DMS53 treated with DMSO at 0.1 percent for 48 hours (cell line): ENCODE data around the gene IL20RA.
"Not testable (repeated sequence)": the region's sequence is repeated elsewhere in the genome, so short reads cannot be mapped to it uniquely, and the experiment has no call there.

Experiments used
- DNase-seq: peaks from one replicate; lab custom pipeline; 2025; ENCODE audit not compliant: unreplicated experiment; lab: John Stamatoyannopoulos, UW

Gene IL20RA

DNA sequence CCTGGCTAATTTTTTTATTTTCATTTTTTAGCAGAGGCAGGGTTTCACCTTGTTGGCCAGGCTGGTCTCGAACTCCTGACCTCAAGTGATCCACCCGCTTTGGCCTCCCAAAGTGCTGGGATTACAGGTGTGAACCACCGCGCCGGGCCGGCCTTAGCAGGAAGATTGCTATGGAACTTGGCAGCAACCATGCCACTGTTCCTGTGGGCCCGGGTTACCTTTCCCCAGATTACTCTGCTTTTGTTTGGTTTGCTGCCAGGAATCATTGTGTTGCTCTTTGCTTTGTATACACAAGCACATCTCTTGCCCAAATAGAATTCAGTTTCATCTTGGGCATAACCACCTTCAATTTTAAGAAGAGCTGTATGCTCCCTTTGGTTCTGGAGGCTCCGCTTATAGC, 71.0 kb downstream of the IL20RA start:
- not testable (repeated sequence) for DNase-seq

DNA sequence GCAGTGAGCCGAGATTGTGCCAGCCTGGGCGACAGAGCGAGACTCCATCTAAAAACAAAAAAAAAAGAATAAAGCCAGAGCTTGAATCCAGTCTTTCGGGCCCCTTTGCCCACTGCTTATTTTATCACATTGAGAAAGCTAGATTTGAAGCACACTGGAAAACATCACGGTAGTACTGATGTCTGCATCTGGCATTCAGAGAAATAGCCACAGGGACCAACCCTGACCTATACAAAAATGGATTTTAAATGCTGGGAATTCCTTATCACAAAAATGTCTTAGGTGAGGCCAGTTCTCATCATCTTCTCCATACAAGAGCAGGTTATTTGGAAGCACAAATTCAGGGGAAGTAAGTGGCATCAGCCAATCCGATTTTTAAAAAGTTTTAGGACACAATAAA, 73.2 kb downstream of the IL20RA start:
- DNase-seq = no peak

DNA sequence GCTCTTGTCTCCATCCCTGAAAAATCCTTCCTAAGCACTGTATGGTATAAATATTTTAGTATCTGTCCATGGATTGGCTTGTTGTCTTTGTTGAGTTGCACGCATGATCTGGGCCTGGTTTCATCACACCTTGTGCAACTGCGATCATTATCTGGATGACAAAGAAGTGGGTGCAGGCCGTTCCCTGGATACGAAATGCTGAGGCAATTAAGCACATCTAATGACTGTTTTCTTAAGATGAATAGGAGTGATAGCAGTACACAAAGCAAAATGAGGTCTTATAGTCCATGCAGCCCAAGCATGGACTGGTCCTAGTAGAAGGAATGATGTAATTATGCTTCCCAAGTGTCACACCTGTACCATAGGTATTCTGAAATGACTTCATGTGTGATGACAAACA, 74.8 kb downstream of the IL20RA start:
- DNase-seq = no peak

DNA sequence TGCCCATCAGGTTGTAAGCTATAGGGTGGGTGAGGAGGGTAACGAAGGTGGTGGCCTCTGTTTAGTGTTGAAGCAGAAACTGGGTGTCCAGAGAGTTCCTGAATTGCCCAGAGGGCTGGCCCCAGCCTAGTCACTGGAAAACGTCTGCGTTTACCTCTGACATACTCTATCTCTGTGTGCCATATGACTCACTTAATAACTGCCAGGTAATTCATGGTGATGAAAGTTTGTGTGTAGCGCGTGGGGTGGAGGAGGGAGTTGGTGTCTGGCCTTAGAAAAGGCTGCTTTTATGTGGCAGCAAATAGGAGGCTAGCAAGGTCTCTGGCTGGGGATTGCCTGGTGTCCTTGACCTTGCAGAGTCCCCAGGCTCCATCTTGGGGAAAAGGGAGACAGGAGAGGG, 75.3 kb downstream of the IL20RA start:
- no peak for DNase-seq

- no peak for DNase-seq
These were observed 75.9 kb downstream of the IL20RA start for GRCh38 chr6:136968837-136969236.

DNA sequence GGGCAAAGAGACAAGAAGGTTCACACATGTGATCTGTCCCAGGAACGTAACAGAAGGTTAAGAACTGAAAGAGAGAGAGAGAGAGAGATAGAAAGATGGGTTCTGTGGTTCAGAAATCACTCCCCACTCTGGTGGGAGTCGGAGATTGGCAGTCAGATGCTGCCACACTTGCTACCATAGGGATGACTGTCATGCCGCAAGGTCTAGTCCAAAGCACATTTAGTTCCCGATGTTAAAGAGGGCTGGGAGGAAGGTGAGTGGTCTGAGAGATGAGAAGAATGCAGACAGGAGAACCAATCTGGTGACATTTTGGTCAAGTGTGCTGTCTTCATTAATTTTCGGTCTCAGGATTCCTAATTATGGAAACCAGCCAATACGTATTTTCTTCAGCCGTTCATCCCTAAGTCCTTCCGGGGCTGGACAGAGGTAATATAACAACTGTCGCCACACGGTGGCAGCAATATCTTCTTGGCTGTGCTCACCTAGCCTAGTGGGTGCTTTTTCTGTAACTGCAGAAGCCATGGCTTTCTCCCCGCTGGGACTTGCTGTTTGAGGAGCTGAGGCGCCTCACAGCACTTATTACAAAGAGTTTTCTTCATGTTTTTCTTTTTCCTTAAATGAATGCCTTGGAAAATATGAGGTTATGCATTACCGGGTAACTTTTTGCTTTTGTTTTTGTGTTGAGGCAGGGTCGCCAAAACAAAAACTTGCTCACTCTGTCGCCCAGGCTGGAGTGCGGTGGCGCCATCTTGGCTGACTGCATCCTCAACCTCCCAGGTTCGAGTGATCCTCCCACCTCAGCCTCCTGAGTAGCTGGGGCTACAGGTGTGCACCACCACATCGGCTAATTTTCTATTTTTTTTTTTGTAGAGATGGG, 76.7 kb downstream of the IL20RA start:
- peak; percentile 51 for DNase-seq

DNA sequence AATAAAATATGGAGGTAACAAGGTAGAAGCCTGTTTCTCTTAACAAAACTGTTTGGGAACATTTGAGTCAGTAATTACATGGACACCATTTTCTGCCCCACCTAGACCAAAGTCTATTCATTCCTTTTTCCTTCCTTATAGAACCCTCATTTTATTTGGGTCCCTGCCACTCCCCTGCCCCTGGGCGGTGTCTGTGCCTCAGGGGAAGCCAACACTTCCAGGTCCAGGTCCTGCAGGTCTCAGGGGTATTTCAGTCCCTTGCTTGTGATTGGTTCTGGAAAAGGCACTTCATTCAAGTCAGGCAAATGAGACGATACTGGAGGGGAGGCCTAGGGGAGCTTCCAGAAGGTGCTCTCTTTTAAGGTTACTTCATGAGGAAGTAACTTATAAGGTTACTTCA, 80.4 kb downstream of the IL20RA start:
- DNase-seq = no peak

GRCh38 chr6:136963259-136963658, 81.5 kb downstream of the IL20RA start:
- peak; percentile 12 for DNase-seq

GRCh38 chr6:136962661-136963060, 82.1 kb downstream of the IL20RA start:
- peak; percentile 83 for DNase-seq

- DNase-seq = peak; percentile 1
These were observed 82.9 kb downstream of the IL20RA start for GRCh38 chr6:136961848-136962247.

- DNase-seq = no peak
These were observed 84.0 kb downstream of the IL20RA start for GRCh38 chr6:136960781-136961180.

DNA sequence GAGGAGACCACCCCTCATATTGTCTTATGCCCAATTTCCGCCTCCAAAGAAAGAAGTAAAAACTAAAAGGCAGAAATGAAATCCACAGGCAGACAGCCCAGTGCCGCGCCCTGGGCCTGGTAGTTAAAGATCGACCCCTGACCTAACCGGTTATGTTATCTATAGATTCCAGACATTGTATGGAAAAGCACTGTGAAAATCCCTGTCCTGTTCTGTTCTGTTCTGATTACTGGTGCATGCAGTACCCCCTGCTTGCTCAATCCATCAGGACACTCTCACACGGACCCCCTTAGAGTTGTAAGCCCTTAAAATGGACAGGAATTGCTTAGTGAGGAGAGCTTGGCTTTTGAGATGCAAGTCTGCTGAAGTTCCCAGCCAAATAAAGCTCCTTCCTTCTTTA, 84.8 kb downstream of the IL20RA start:
- not testable (repeated sequence) for DNase-seq

DNA sequence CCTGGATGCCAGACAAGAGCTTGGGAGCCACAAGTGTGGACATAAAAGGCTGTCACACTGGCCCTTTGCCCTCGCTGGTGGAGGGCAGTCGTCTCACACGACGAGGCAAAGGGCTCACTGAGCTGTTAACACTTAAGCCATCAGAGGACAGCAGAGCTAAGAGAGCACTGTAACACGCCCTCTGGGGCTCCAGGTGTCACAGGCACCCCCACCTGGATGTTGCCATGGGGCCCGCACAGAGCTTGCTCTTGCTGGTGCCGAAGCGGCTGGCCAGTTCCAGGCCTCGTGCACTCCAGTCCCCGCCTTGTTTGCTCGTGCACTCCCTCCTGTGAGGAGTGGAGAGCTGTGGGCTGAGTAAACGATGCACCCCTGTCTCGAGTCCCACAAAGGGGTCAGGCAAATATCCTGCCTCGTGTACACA, 85.3 kb downstream of the IL20RA start:
- DNase-seq = peak; percentile 39

DNA sequence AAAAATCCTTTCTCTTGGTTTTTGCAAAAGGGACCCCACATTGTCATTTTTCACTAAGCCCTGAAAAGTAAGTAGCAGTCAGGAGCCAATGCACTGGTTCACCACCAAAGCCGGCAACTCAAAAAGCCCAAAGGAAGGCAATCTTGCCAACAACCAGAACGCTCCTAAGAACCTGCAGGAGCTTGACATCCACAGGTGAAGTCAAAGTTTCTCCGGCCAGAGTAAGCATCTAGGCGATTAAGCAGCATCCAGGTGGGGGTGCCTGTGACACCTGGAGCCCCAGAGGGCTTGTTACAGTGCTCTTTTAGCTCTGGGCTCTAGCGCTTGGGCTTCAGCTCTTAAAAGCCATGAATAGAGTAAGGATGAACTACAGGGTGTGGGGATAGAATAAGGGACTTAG, 86.6 kb downstream of the IL20RA start:
- no peak for DNase-seq

DNA sequence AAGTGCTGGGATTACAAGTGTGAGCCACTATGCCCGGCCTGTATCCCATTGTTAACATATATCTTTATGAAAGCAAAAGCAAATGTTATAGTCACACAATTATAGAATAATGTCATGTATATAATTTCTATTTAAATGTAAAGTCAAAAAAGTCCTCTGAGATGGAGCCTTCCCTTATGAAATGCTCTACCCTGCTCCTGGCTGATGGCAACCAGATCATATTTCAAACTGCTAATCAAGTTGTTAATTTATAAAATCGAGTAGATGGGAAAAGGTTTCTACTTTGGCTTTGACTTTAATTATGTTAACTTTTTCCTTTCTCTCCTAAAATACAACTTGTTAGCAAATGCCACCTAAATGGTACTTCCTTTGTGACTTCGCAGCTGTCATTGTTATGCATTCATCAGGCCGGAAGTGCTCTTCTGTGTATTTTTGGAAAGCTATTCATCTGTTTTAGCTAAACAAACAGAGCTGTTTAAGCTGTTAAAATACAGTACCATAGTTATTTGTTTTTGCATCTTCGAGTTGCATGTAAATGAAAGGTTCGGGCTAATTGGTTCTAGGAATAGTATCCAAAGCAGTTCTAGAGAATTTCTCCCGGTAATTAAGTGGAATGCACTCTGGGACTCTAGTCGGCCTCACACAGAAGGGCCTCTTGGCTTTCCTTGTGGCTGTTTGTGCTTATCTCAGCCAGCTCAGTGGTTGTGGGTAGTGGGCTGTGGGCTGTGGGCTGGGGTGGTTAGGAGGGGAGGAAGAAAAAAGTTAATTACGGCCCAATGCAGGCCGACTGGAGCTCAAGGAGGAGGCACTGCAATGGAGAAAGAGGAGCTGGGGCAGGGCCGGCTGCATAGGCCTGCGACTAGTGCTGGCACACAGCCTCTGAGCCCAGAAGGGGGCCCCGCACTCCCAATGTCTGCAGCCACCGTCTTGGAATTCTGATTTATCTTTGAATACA, 87.9 kb downstream of the IL20RA start:
- peak; percentile 21 for DNase-seq

DNA sequence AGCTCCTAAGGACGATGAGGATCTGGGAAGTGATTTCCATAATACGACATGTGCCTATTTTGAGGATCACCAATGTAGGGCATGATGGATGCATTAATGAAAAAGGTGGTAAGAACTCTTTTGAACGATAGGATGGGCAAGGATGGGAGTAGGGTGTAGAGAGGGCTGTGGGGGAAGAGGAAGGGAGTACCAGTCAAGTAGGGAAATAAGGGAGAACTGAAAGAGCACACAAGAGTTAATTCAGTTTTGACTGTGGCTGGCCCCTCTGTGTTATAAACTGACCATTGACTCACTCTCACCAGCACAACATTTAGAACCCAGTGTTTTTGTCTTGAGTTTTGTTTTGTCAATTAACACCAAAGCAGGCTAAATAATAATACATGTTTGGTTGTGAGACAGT, 89.6 kb downstream of the IL20RA start:
- DNase-seq = no peak

- DNase-seq = no peak
These were observed 92.0 kb downstream of the IL20RA start for GRCh38 chr6:136952714-136953260.

- DNase-seq = no peak
These were observed 94.2 kb downstream of the IL20RA start for GRCh38 chr6:136950436-136951126.
